GM18520 (cell line): ENCODE results near the gene ADAMTSL1.

Source experiments
- ATAC-seq: cut with Tn5 transposase; IDR thresholded peaks from one replicate; pipeline ENCODE4 v1.9.1; 2021; ENCODE audit not compliant: unreplicated experiment

Gene ADAMTSL1

GRCh38 chr9:18849890-18850677 lies 376.1 kb downstream of the ADAMTSL1 start:
- ATAC-seq = no peak

- no peak for ATAC-seq
Measured at GRCh38 chr9:18851069-18851795, 377.3 kb downstream of the ADAMTSL1 start.

GRCh38 chr9:18855656-18856055 lies 381.7 kb downstream of the ADAMTSL1 start:
- no peak for ATAC-seq

GRCh38 chr9:18857334-18857733 lies 383.4 kb downstream of the ADAMTSL1 start:
- no peak for ATAC-seq

GRCh38 chr9:18857769-18858168 lies 383.8 kb downstream of the ADAMTSL1 start:
- no peak for ATAC-seq

GRCh38 chr9:18861609-18862544 lies 387.9 kb downstream of the ADAMTSL1 start:
- no peak for ATAC-seq

- ATAC-seq = no peak
Measured at GRCh38 chr9:18863791-18864190, 389.8 kb downstream of the ADAMTSL1 start.

- ATAC-seq = no peak
Measured at GRCh38 chr9:18864516-18864915, 390.6 kb downstream of the ADAMTSL1 start.

- ATAC-seq = no peak
Measured at GRCh38 chr9:18865542-18865941, 391.6 kb downstream of the ADAMTSL1 start.

GRCh38 chr9:18866121-18866831 lies 392.3 kb downstream of the ADAMTSL1 start:
- ATAC-seq = no peak

GRCh38 chr9:18869725-18870124 lies 395.8 kb downstream of the ADAMTSL1 start:
- no peak for ATAC-seq

GRCh38 chr9:18874069-18874468 lies 400.1 kb downstream of the ADAMTSL1 start:
- no peak for ATAC-seq

- peak; percentile 66 for ATAC-seq
Measured at GRCh38 chr9:18874990-18875389, 401.0 kb downstream of the ADAMTSL1 start.

GRCh38 chr9:18877984-18878383 lies 404.0 kb downstream of the ADAMTSL1 start:
- no peak for ATAC-seq

GRCh38 chr9:18881758-18882157 lies 407.8 kb downstream of the ADAMTSL1 start:
- ATAC-seq = no peak

- ATAC-seq = no peak
Measured at GRCh38 chr9:18887546-18887945, 413.6 kb downstream of the ADAMTSL1 start.

- ATAC-seq = no peak
Measured at GRCh38 chr9:18888290-18888689, 414.3 kb downstream of the ADAMTSL1 start.

- no peak for ATAC-seq
Measured at GRCh38 chr9:18889550-18889949, 415.6 kb downstream of the ADAMTSL1 start.

- peak; percentile 57 for ATAC-seq
Measured at GRCh38 chr9:18890372-18890771, 416.4 kb downstream of the ADAMTSL1 start.

GRCh38 chr9:18891946-18892670 lies 418.2 kb downstream of the ADAMTSL1 start:
- no peak for ATAC-seq
